Trophoblast cell (in vitro differentiated cells and primary cell): ENCODE measurements around the gene SZRD1.
A peak's percentile ranks its signal among the peaks of the same experiment; 100 is the strongest.

Source experiments
- DNase-seq, 2 donors: peaks; one replicate each; pipeline ENCODE4 v3.0.0-alpha.2; 2016
- H2AFZ ChIP-seq: 2 replicates; pipeline ENCODE4 v1.6.1; 2013; ENCODE audit warnings: low read length, moderate library complexity, mild to moderate bottlenecking; ENCODE audit not compliant: insufficient read depth, poor library complexity
- H2AK5ac ChIP-seq: 2 replicates; pipeline ENCODE4 v1.6.1; 2013; ENCODE audit warnings: mild to moderate bottlenecking, low read length
- H2BK120ac ChIP-seq: 2 replicates; pipeline ENCODE4 v1.6.1; 2013; ENCODE audit warnings: low read length, mild to moderate bottlenecking, moderate library complexity; ENCODE audit not compliant: insufficient read depth, poor library complexity
- H2BK12ac ChIP-seq: 2 replicates; pipeline ENCODE4 v1.6.1; 2013; ENCODE audit warnings: mild to moderate bottlenecking, low read length, moderate library complexity
- H2BK5ac ChIP-seq: 2 replicates; pipeline ENCODE4 v1.6.1; 2013; ENCODE audit warnings: low read length, low read depth, moderate library complexity, mild to moderate bottlenecking; ENCODE audit not compliant: poor library complexity
- H3K14ac ChIP-seq: 2 replicates; pipeline ENCODE4 v1.6.1; 2013; ENCODE audit warnings: mild to moderate bottlenecking, low read length
- H3K18ac ChIP-seq: 2 replicates; pipeline ENCODE4 v1.6.1; 2013; ENCODE audit warnings: mild to moderate bottlenecking, low read length
- H3K23ac ChIP-seq: 2 replicates; pipeline ENCODE4 v1.6.1; 2013; ENCODE audit warnings: low read length
- H3K27ac ChIP-seq: 2 replicates; pipeline ENCODE4 v1.5.1; 2013; ENCODE audit warnings: low read depth, mild to moderate bottlenecking, inconsistent platforms, low read length, moderate library complexity
- H3K27me3 ChIP-seq: 2 replicates; pipeline ENCODE4 v1.6.1; 2013; ENCODE audit warnings: inconsistent platforms, mild to moderate bottlenecking, low read length, moderate library complexity; ENCODE audit not compliant: insufficient read depth
- H3K36me3 ChIP-seq, 2 experiments: 1 replicate in 1 of 2; 2 replicates in 1 of 2; pipeline ENCODE4 v1.6.1; 2013; ENCODE audit warnings: low read length in 2 of 2, mild to moderate bottlenecking in 2 of 2, moderate library complexity in 1 of 2; ENCODE audit not compliant: insufficient read depth in 2 of 2, control insufficient read depth in 1 of 2
- H3K4ac ChIP-seq: 2 replicates; pipeline ENCODE4 v1.6.1; 2013; ENCODE audit warnings: low read depth, mild to moderate bottlenecking, low read length, moderate library complexity
- H3K4me1 ChIP-seq, 2 experiments: 1 replicate in 1 of 2; 2 replicates in 1 of 2; pipeline ENCODE4 v1.6.1; 2013; ENCODE audit warnings: low read length in 2 of 2, mild to moderate bottlenecking in 2 of 2, moderate library complexity in 1 of 2; ENCODE audit not compliant: insufficient read depth in 2 of 2, control insufficient read depth in 1 of 2
- H3K4me2 ChIP-seq: 2 replicates; pipeline ENCODE4 v1.6.1; 2013; ENCODE audit warnings: inconsistent platforms, mild to moderate bottlenecking, low read length, moderate library complexity
- H3K4me3 ChIP-seq: 2 replicates; pipeline ENCODE4 v1.5.1; 2013; ENCODE audit warnings: mild to moderate bottlenecking, low read depth, low read length, inconsistent platforms
- H3K79me1 ChIP-seq: one replicate; pipeline ENCODE4 v1.6.1; 2013; ENCODE audit warnings: low read length
- H3K79me2 ChIP-seq: 2 replicates; pipeline ENCODE4 v1.6.1; 2013; ENCODE audit warnings: low read length, mild to moderate bottlenecking; ENCODE audit not compliant: control insufficient read depth, insufficient read depth, poor library complexity
- H3K9ac ChIP-seq: 2 replicates; pipeline ENCODE4 v1.6.1; 2013; ENCODE audit warnings: mild to moderate bottlenecking, low read length
- H3K9me3 ChIP-seq: 2 replicates; pipeline ENCODE4 v1.6.1; 2013; ENCODE audit warnings: low read depth, mild to moderate bottlenecking, control low read depth, inconsistent platforms, low read length; ENCODE audit not compliant: insufficient read depth
- H4K12ac ChIP-seq: 2 replicates; pipeline ENCODE4 v1.6.1; 2013; ENCODE audit warnings: low read depth, mild to moderate bottlenecking, low read length, moderate library complexity
- H4K8ac ChIP-seq: 2 replicates; pipeline ENCODE4 v1.6.1; 2013; ENCODE audit warnings: low read depth, mild to moderate bottlenecking, low read length, moderate library complexity
- H4K91ac ChIP-seq: one replicate; pipeline ENCODE4 v1.6.1; 2013; ENCODE audit warnings: low read depth, mild to moderate bottlenecking, low read length, moderate library complexity
- WGBS: extraction: QIAGEN DNeasy Blood & Tissue Kit; methylation state at CpG from one replicate; pipeline ENCODE4 v1.1.7; 2013; ENCODE audit warnings: missing lambda C conversion rate; ENCODE audit not compliant: insufficient read length, insufficient coverage; ENCODE audit errors: extremely low coverage; 5-methylcytosine and 5-hydroxymethylcytosine counted together

SZRD1 gene

GRCh38 chr1:16351456-16351993 is 15.5 kb upstream of the SZRD1 start:
- WGBS: no CpG with 5 or more reads among the region's 20 CpGs
- Histone ChIP-seq H3K4me2 (peak overlapping the region; percentile 96), H2AFZ (peak overlapping the region; percentile 92), H3K27me3 (no peaks in the 10 kb centered on the region), H3K23ac (no peak overlapping the region), H3K14ac (peak overlapping the region; percentile 95), H3K4me1 (peaks cover 5 to 13% of the 10 kb centered on the region in 2 experiments), H3K4me3 (peak overlapping the region; percentile 93), H4K12ac (peak overlapping the region; percentile 92), H2AK5ac (peak overlapping the region; percentile 83), H4K8ac (peak overlapping the region; percentile 98), H3K36me3 (no peaks in the 10 kb centered on the region), H3K79me2 (peaks cover 11% of the 10 kb centered on the region), H3K9me3 (no peaks in the 10 kb centered on the region), H3K79me1 (peaks cover 11% of the 10 kb centered on the region), H2BK5ac (peak overlapping the region; percentile 65), H4K91ac (peak overlapping the region; percentile 85), H2BK120ac (peak overlapping the region; percentile 81), H3K18ac (peak overlapping the region; percentile 94), H3K27ac (peak overlapping the region; percentile 74), H3K9ac (peak overlapping the region; percentile 96), H3K4ac (peak overlapping the region; percentile 73), H2BK12ac (peak overlapping the region; percentile 75)
- DNase-seq: peak in 1 of 2 donors; percentile 26

- H2BK120ac ChIP-seq: peak within 1 kb of the TSS; percentile 81
- H3K9me3 ChIP-seq: no peaks in the 10 kb centered on the region
- H4K12ac ChIP-seq: peak within 1 kb of the TSS; percentile 92
- peak within 1 kb of the TSS; percentile 73 for H3K4ac ChIP-seq
- H3K79me1 ChIP-seq: peaks cover 11% of the 10 kb centered on the region
- peak within 1 kb of the TSS; percentile 93 for H3K4me3 ChIP-seq
- no CpG with 5 or more reads among the region's 81 CpGs for WGBS
- peak within 1 kb of the TSS; percentile 83 for H2AK5ac ChIP-seq
- H2BK12ac ChIP-seq: peak within 1 kb of the TSS; percentile 75
- H4K8ac ChIP-seq: peak within 1 kb of the TSS; percentile 98
- H3K18ac ChIP-seq: peak within 1 kb of the TSS; percentile 94
- H4K91ac ChIP-seq: peak within 1 kb of the TSS; percentile 88
- H3K27me3 ChIP-seq: no peaks in the 10 kb centered on the region
- H3K14ac ChIP-seq: peak within 1 kb of the TSS; percentile 95
- H3K79me2 ChIP-seq: peaks cover 11% of the 10 kb centered on the region
- no peak within 1 kb of the TSS for H3K23ac ChIP-seq
- peaks cover 5 to 13% of the 10 kb centered on the region in 2 experiments for H3K4me1 ChIP-seq
- peak within 1 kb of the TSS; percentile 92 for H2AFZ ChIP-seq
- H3K36me3 ChIP-seq: no peaks in the 10 kb centered on the region
- H2BK5ac ChIP-seq: peak within 1 kb of the TSS; percentile 65
- H3K27ac ChIP-seq: peak within 1 kb of the TSS; percentile 83
- peak within 1 kb of the TSS; percentile 96 for H3K4me2 ChIP-seq
- peak within 1 kb of the TSS; percentile 96 for H3K9ac ChIP-seq
- peak; percentile 91 to 97 for DNase-seq
Observed at GRCh38 chr1:16351994-16352841, 14.8 kb upstream of the SZRD1 start, which contains the start of gene FBXO42. Gene FBXO42, minus strand, starts transcription at chr1:16352480. Its CDS starts 37,062 bp downstream, at chr1:16315418.

GRCh38 chr1:16352842-16353535 is 14.1 kb upstream of the SZRD1 start:
- peak overlapping the region; percentile 19 for H2BK12ac ChIP-seq

GRCh38 chr1:16354619-16355018 is 12.4 kb upstream of the SZRD1 start:
- no peaks in the 10 kb centered on the region for H3K36me3 ChIP-seq
- H4K91ac ChIP-seq: no peak overlapping the region
- H3K9me3 ChIP-seq: no peaks in the 10 kb centered on the region
- H2AK5ac ChIP-seq: no peak overlapping the region
- WGBS: no CpG with 5 or more reads among the region's 2 CpGs
- H3K27me3 ChIP-seq: no peaks in the 10 kb centered on the region
- peaks cover 11% of the 10 kb centered on the region for H3K79me1 ChIP-seq
- H3K14ac ChIP-seq: no peak overlapping the region
- H3K9ac ChIP-seq: no peak overlapping the region
- H4K8ac ChIP-seq: no peak overlapping the region
- no peak for DNase-seq
- no peak overlapping the region for H2AFZ ChIP-seq
- H2BK5ac ChIP-seq: no peak overlapping the region
- H2BK12ac ChIP-seq: no peak overlapping the region
- H3K4ac ChIP-seq: no peak overlapping the region
- no peak overlapping the region for H3K4me3 ChIP-seq
- H3K4me1 ChIP-seq: peaks cover 5 to 12% of the 10 kb centered on the region in 2 experiments
- H3K4me2 ChIP-seq: no peak overlapping the region
- peaks cover 11% of the 10 kb centered on the region for H3K79me2 ChIP-seq
- H3K23ac ChIP-seq: no peak overlapping the region
- H3K18ac ChIP-seq: no peak overlapping the region
- no peak overlapping the region for H3K27ac ChIP-seq
- no peak overlapping the region for H2BK120ac ChIP-seq
- H4K12ac ChIP-seq: no peak overlapping the region

More at GRCh38 chr1:16352842-16353535, 14.1 kb upstream of the SZRD1 start:
- H3K4ac ChIP-seq: peak overlapping the region; percentile 18
- peaks cover 11% of the 10 kb centered on the region for H3K79me2 ChIP-seq
- peak overlapping the region; percentile 88 for H3K18ac ChIP-seq
- H3K23ac ChIP-seq: no peak overlapping the region
- peak overlapping the region; percentile 58 for H2BK5ac ChIP-seq
- H3K27ac ChIP-seq: peak overlapping the region; percentile 83
- WGBS: no CpG with 5 or more reads among the region's 11 CpGs
- peaks cover 5 to 13% of the 10 kb centered on the region in 2 experiments for H3K4me1 ChIP-seq
- H3K79me1 ChIP-seq: peaks cover 11% of the 10 kb centered on the region
- peak overlapping the region; percentile 88 for H4K91ac ChIP-seq
- H2BK120ac ChIP-seq: peak overlapping the region; percentile 23
- no peaks in the 10 kb centered on the region for H3K27me3 ChIP-seq
- H2AK5ac ChIP-seq: peak overlapping the region; percentile 24
- H3K9ac ChIP-seq: peak overlapping the region; percentile 2
- H3K4me3 ChIP-seq: peak overlapping the region; percentile 38
- DNase-seq: peak in 1 of 2 donors; percentile 38
- peak overlapping the region; percentile 96 for H3K4me2 ChIP-seq
- H4K12ac ChIP-seq: peak overlapping the region; percentile 71
- peak overlapping the region; percentile 58 for H2AFZ ChIP-seq
- H3K9me3 ChIP-seq: no peaks in the 10 kb centered on the region
- no peaks in the 10 kb centered on the region for H3K36me3 ChIP-seq
- peak overlapping the region; percentile 97 for H4K8ac ChIP-seq
- peak overlapping the region; percentile 73 for H3K14ac ChIP-seq
